A549 (cell line): ENCODE data around the gene NPR3. TPM values are rescaled to one million over a fixed set of nuclear protein-coding genes. Genes with fewer than 3 reads are reported as not detected.

Source experiments
- ATAC-seq, 2 experiments: fragments of 200-7000 bp in 1 of 2; fragments of >200 bp in 1 of 2; cut with Nextera tagmentation in 1 of 2; cut with Tn5 transposase in 1 of 2; 3 replicates each; pipeline versions ENCODE4 v1.8.0 to v1.9.1; 2018 to 2020; ENCODE audit warnings: mild to moderate bottlenecking in 1 of 2, moderate library complexity in 1 of 2
- CTCF ChIA-PET: fragments of 300-600 bp; sonication (Branson Sonifier 250); formaldehyde crosslinking; extraction: SDS; loops from one replicate; lab custom pipeline; 2021; ENCODE audit warnings: antibody characterized with exemption, inconsistent platforms; lab: Yijun Ruan, JAX
- POLR2A ChIA-PET: fragments of 350-600 bp; formaldehyde crosslinking; extraction: SDS; loops from one replicate; lab custom pipeline; 2021; ENCODE audit warnings: antibody characterized with exemption, inconsistent platforms; lab: Yijun Ruan, JAX
- DNase-seq, 2 experiments: peaks; one replicate each; pipeline versions ENCODE4 v3.0.0 to v3.0.0-alpha.2; 2011 to 2016; ENCODE audit warnings: low read depth in 1 of 2, low spot score in 1 of 2
- FAIRE-seq: peaks from 2 replicates; lab custom pipeline; 2011; peaks lifted over from hg19 to GRCh38; lab: Jason Lieb, UNC
- H3K27ac ChIP-seq, 2 experiments: fragments of >200 bp; sonication (Bioruptor Twin); formaldehyde crosslinking; 3 replicates each; pipeline ENCODE4 v1.5.1; 2016 to 2017
- H3K4me1 ChIP-seq: fragments of >200 bp; sonication (Bioruptor Twin); formaldehyde crosslinking; 3 replicates; pipeline ENCODE4 v1.6.1; 2016
- H3K4me2 ChIP-seq: fragments of >200 bp; sonication (Bioruptor Twin); formaldehyde crosslinking; 3 replicates; pipeline ENCODE4 v1.6.1; 2016
- H3K4me3 ChIP-seq: fragments of >200 bp; sonication (Bioruptor Twin); formaldehyde crosslinking; 3 replicates; pipeline ENCODE4 v1.5.1; 2016
- H3K9me3 ChIP-seq: fragments of >200 bp; sonication (Bioruptor Twin); formaldehyde crosslinking; 3 replicates; pipeline ENCODE4 v1.6.1; 2016
- ATOH8 ChIP-seq: fragments of 250-450 bp; sonication (Bioruptor Pico); IDR thresholded peaks from 2 replicates; pipeline ENCODE4 v1.5.0; 2020; ENCODE audit warnings: low read depth, mild to moderate bottlenecking, moderate library complexity
- CHD2 ChIP-seq: fragments of 150-350 bp; IDR thresholded peaks from 2 replicates; pipeline ENCODE4 v1.6.1; 2014; ENCODE audit warnings: low read length; ENCODE audit not compliant: partially characterized antibody
- CTCF ChIP-seq: fragments of >200 bp; sonication (Bioruptor Twin); formaldehyde crosslinking; IDR thresholded peaks from 3 replicates; pipeline ENCODE4 v1.5.1; 2016
- E2F6 ChIP-seq: IDR thresholded peaks from 2 replicates; pipeline ENCODE4 v1.6.1; 2012; ENCODE audit warnings: low read depth, borderline replicate concordance
- ELK1 ChIP-seq: fragments of 150-350 bp; IDR thresholded peaks from 2 replicates; pipeline ENCODE4 v1.6.1; 2014; ENCODE audit warnings: low read depth, mild to moderate bottlenecking, low read length
- EP300 ChIP-seq, 2 experiments: fragments of >200 bp; sonication (Bioruptor Twin); formaldehyde crosslinking; IDR thresholded peaks; 2 replicates in 1 of 2; 3 replicates in 1 of 2; pipeline ENCODE4 v1.6.1; 2016 to 2017
- FOSB ChIP-seq: fragments of 250-450 bp; sonication (Bioruptor Pico); IDR thresholded peaks from 2 replicates; pipeline ENCODE4 v1.5.0; 2020; ENCODE audit warnings: mild to moderate bottlenecking, moderate library complexity
- GATA3 ChIP-seq: IDR thresholded peaks from 2 replicates; pipeline ENCODE4 v1.6.1; 2012; ENCODE audit warnings: borderline replicate concordance
- HES2 ChIP-seq: fragments of >200 bp; sonication (Bioruptor Twin); formaldehyde crosslinking; IDR thresholded peaks from 2 replicates; pipeline ENCODE4 v1.6.1; 2016
- MAX ChIP-seq: IDR thresholded peaks from 2 replicates; pipeline ENCODE4 v1.6.1; 2012
- PHF8 ChIP-seq: fragments of 200-600 bp; sonication (generic); IDR thresholded peaks from 2 replicates; pipeline ENCODE4 v1.6.1; 2016; ENCODE audit warnings: low read depth, mild to moderate bottlenecking, antibody characterized with exemption, moderate library complexity, borderline replicate concordance
- RAD21 ChIP-seq, 2 experiments: fragments of >200 bp in 1 of 2; sonication (Bioruptor Twin) in 1 of 2; formaldehyde crosslinking in 1 of 2; IDR thresholded peaks in 1 of 2; conservative IDR thresholded peaks in 1 of 2; 2 replicates in 1 of 2; 3 replicates in 1 of 2; pipeline ENCODE4 v1.6.1; 2012 to 2018; ENCODE audit warnings: inconsistent platforms in 1 of 2
- RARB ChIP-seq: fragments of 250-450 bp; sonication (Bioruptor Pico); IDR thresholded peaks from 2 replicates; pipeline ENCODE4 v1.8.0; 2021; ENCODE audit warnings: mild to moderate bottlenecking, moderate library complexity
- REST ChIP-seq: fragments of 200-600 bp; sonication (generic); IDR thresholded peaks from 2 replicates; pipeline ENCODE4 v1.6.1; 2016; ENCODE audit warnings: antibody characterized with exemption, mild to moderate bottlenecking, moderate library complexity
- RFX5 ChIP-seq: fragments of 450-650 bp; IDR thresholded peaks from 2 replicates; pipeline ENCODE4 v1.7.1; 2014; ENCODE audit warnings: antibody characterized with exemption, mild to moderate bottlenecking, moderate library complexity
- RNF2 ChIP-seq: fragments of 200-600 bp; sonication (generic); IDR thresholded peaks from 2 replicates; pipeline ENCODE4 v1.6.1; 2016; ENCODE audit warnings: low read depth, mild to moderate bottlenecking, antibody characterized with exemption, moderate library complexity, borderline replicate concordance
- SMC3 ChIP-seq: fragments of >200 bp; sonication (Bioruptor Twin); formaldehyde crosslinking; IDR thresholded peaks from 3 replicates; pipeline ENCODE4 v1.6.1; 2018; ENCODE audit warnings: inconsistent platforms
- SREBF2 ChIP-seq: fragments of 450-650 bp; IDR thresholded peaks from 2 replicates; pipeline ENCODE4 v1.6.1; 2014; ENCODE audit warnings: mild to moderate bottlenecking, moderate library complexity
- ZC3H11A ChIP-seq: fragments of 450-650 bp; IDR thresholded peaks from 2 replicates; pipeline ENCODE4 v1.6.1; 2014; ENCODE audit warnings: antibody characterized with exemption, mild to moderate bottlenecking
- WGBS: methylation state at CpG from one replicate; pipeline ENCODE4 v1.1.6; 2017; ENCODE audit errors: missing lambda C conversion rate; 5-methylcytosine and 5-hydroxymethylcytosine counted together
- polyA plus RNA-seq, 4 experiments: library from polyadenylated mRNA; depleted of rRNA in 3 of 4; stranded (reverse); fragments of >200 nt; fragmentation: RNase III in 1 of 4; extraction: RNeasy Plus Mini Kit Qiagen cat#74134 plus additional on column Dnase treatment in 1 of 4; gene quantifications; 2 replicates in 3 of 4; 3 replicates in 1 of 4; pipeline ENCODE4 v1.2.3, GENCODE V29; 2011 to 2017

The NPR3 gene
- polyA plus RNA-seq, 2 of the 4 experiments (the other 2 are of a cell fraction): 16.4 to 18.6 TPM

- Histone ChIP-seq H3K9me3 (no peaks in the 10 kb centered on the region), H3K27ac (peak overlapping the region in 1 of 2 experiments; percentile 91; a peak in 5 of 6 replicates)
- CTCF ChIA-PET: interaction anchor here (0.6 to 4.2 kb wide), 23 partner anchors 17 to 1011 kb away, joined by 3 to 30 read pairs (median 4); no protein-coding TSS in a partner anchor
- 93% methylated on average over 16 of the region's 16 CpGs for WGBS
- FAIRE-seq (no peak), DNase-seq (no peak)
- TF ChIP-seq PHF8: no peak
- no peak for TF ChIP-seq HES2
- TF ChIP-seq FOSB: no peak
- no peak for TF ChIP-seq SREBF2
- TF ChIP-seq ATOH8 (CRISPR knock-in tag): no peak
- TF ChIP-seq EP300 (IDR thresholded peaks at IDR 0.05): no peak
- no peak for TF ChIP-seq E2F6
- TF ChIP-seq, all 56 proteins: peak for 0
- POLR2A ChIA-PET: no interaction called here
- H3K4me3 ChIP-seq: no peak overlapping the region
- no peak for ATAC-seq
- H3K4me2 ChIP-seq: peak overlapping the region; percentile 82; the same call in 1 of the 3 replicates
- H3K4me1 ChIP-seq: peaks cover 19% of the 10 kb centered on the region; the same call in 2 of the 3 replicates
These were observed 2.2 kb upstream of the NPR3 start for GRCh38 chr5:32708949-32709348.

- DNase-seq: peak; percentile 74 to 86
- CTCF ChIA-PET: interaction anchor here (0.6 to 4.2 kb wide), 30 partner anchors 18 to 714 kb away, joined by 3 to 30 read pairs (median 4); no protein-coding TSS in a partner anchor
- no peak for FAIRE-seq
- TF ChIP-seq RNF2 (0 out of 2 replicates have a peak, but pooled peaks have one; percentile 26), MAX (peak; percentile 58; the same call in 1 of the 2 replicates), CHD2 (peak; percentile 90), RFX5 (no peak), CTCF (peak; percentile 87), ZC3H11A (no peak), ELK1 (no peak), RARB (no peak), SMC3 (peak; percentile 91), HES2 (no peak), GATA3 (0 out of 2 replicates have a peak, but pooled peaks have one; percentile 20), E2F6 (peak; percentile 75; the same call in 1 of the 2 replicates), RAD21 (conservative IDR thresholded peaks at IDR 0.05 in 1 of 2, IDR thresholded peaks at IDR 0.05 in 1 of 2) (peak; percentile 60 to 78), REST (peak; percentile 93), PHF8 (peak; percentile 29)
- peak overlapping the region; percentile 70 for H3K4me3 ChIP-seq
- WGBS: under 1% methylated on average over 34 of the region's 49 CpGs
- peaks cover 28% of the 10 kb centered on the region; the same call in 2 of the 3 replicates for H3K4me1 ChIP-seq
- no peaks in the 10 kb centered on the region for H3K9me3 ChIP-seq
- H3K4me2 ChIP-seq: peak overlapping the region; percentile 82
- POLR2A ChIA-PET: interaction anchor here (1.1 kb wide), 1 partner anchor 670 kb away, joined by 3 read pairs; no protein-coding TSS in a partner anchor
- peak overlapping the region; percentile 83 to 91 for H3K27ac ChIP-seq
- peak; percentile 85 to 89 for ATAC-seq
These were observed 1.2 kb upstream of the NPR3 start for GRCh38 chr5:32709750-32710549.
